ENCODE results near the gene NAB2.

GRCh38 chr12:57046086-57046791, 42.7 kb upstream of the NAB2 start:
- TF ChIP-seq CTCF (IDR thresholded peaks at IDR 0.05; ENCODE audit: low read depth, low read length, missing input control): no peak
- TF ChIP-seq MAX (IDR thresholded peaks at IDR 0.05): no peak
- TF ChIP-seq FOXA1 (IDR thresholded peaks at IDR 0.05): no peak
- TF ChIP-seq RAD21 (IDR thresholded peaks at IDR 0.05): no peak
- no peak for TF ChIP-seq YY1 (IDR thresholded peaks at IDR 0.05)
- no peak for TF ChIP-seq GABPA (IDR thresholded peaks at IDR 0.05 in 1 of 2, conservative IDR thresholded peaks at IDR 0.05 in 1 of 2)
- no peak for TF ChIP-seq REST (IDR thresholded peaks at IDR 0.05)
- TF ChIP-seq ZBTB33 (IDR thresholded peaks at IDR 0.05): no peak
- no peak for TF ChIP-seq JUND (IDR thresholded peaks at IDR 0.05)
- no peak for TF ChIP-seq ATF3 (IDR thresholded peaks at IDR 0.05)
- no peak for TF ChIP-seq SP1 (IDR thresholded peaks at IDR 0.05)
- no peak for TF ChIP-seq RXRA (IDR thresholded peaks at IDR 0.05)
- no peak for TF ChIP-seq HNF4G (IDR thresholded peaks at IDR 0.05)

Measured in liver (tissue), 3 donors.